ENCODE measurements around the gene COL4A5. TPM values are rescaled to one million over a fixed set of nuclear protein-coding genes. Genes with fewer than 3 reads are reported as not detected.

Gene COL4A5
- total RNA-seq, 1 experiment from 2014 or later: 138 TPM

GRCh38 chrX:108415891-108416290 lies 23.7 kb upstream of the COL4A5 start:
- no peak for DNase-seq (ENCODE audit: unreplicated experiment)
- POLR2A ChIA-PET: interaction anchor here (0.7 kb wide), 1 partner anchor 8 kb away, joined by 3 read pairs; no protein-coding TSS in a partner anchor
- peaks cover 54% of the 10 kb centered on the region for H3K27me3 Mint-ChIP-seq (ENCODE audit: insufficient read depth, unreplicated experiment)
- CTCF ChIA-PET: no interaction called here
- TF ChIP-seq CTCF (IDR thresholded peaks at IDR 0.05; ENCODE audit: unreplicated experiment): no peak
- H3K36me3 Mint-ChIP-seq (ENCODE audit: insufficient read depth, unreplicated experiment): peaks cover 21% of the 10 kb centered on the region
- intact Hi-C loops (cut with micrococcal nuclease): no loop called here
- no peak overlapping the region for H3K4me3 Mint-ChIP-seq (ENCODE audit: unreplicated experiment)
- H3K4me1 Mint-ChIP-seq (ENCODE audit: insufficient read depth, unreplicated experiment): peaks cover 6% of the 10 kb centered on the region
- H3K9me3 Mint-ChIP-seq (ENCODE audit: unreplicated experiment): no peaks in the 10 kb centered on the region
- no peak overlapping the region for H3K27ac Mint-ChIP-seq (ENCODE audit: low read depth, unreplicated experiment)
- BruUV-seq (replicated peaks): no TSS peak

GRCh38 chrX:108417257-108417656 lies 22.4 kb upstream of the COL4A5 start:
- no TSS peak for BruUV-seq (replicated peaks)
- Mint-ChIP-seq H3K4me1 (ENCODE audit: insufficient read depth, unreplicated experiment) (no peaks in the 10 kb centered on the region), H3K9me3 (ENCODE audit: unreplicated experiment) (no peaks in the 10 kb centered on the region), H3K36me3 (ENCODE audit: insufficient read depth, unreplicated experiment) (peaks cover 32% of the 10 kb centered on the region), H3K4me3 (ENCODE audit: unreplicated experiment) (no peak overlapping the region), H3K27ac (ENCODE audit: low read depth, unreplicated experiment) (no peak overlapping the region), H3K27me3 (ENCODE audit: insufficient read depth, unreplicated experiment) (peaks cover 54% of the 10 kb centered on the region)
- ChIA-PET CTCF (no interaction called here), POLR2A (interaction anchor here (1.4 kb wide), 1 partner anchor 21 kb away, joined by 3 read pairs; the partner anchor contains the start of gene COL4A6)
- intact Hi-C loops (cut with micrococcal nuclease): no loop called here
- no peak for DNase-seq (ENCODE audit: unreplicated experiment)
- TF ChIP-seq CTCF (IDR thresholded peaks at IDR 0.05; ENCODE audit: unreplicated experiment): no peak

- no peaks in the 10 kb centered on the region for H3K9me3 Mint-ChIP-seq (ENCODE audit: unreplicated experiment)
- H3K4me1 Mint-ChIP-seq (ENCODE audit: insufficient read depth, unreplicated experiment): no peaks in the 10 kb centered on the region
- no peak overlapping the region for H3K4me3 Mint-ChIP-seq (ENCODE audit: unreplicated experiment)
- intact Hi-C loops (cut with micrococcal nuclease): no loop called here
- no peak overlapping the region for H3K27ac Mint-ChIP-seq (ENCODE audit: low read depth, unreplicated experiment)
- POLR2A ChIA-PET: interaction anchor here (1.2 to 1.7 kb wide), 2 partner anchors 11 to 22 kb away, joined by 3 to 4 read pairs; no protein-coding TSS in a partner anchor
- CTCF ChIA-PET: interaction anchor here (1.3 kb wide), 1 partner anchor 195 kb away, joined by 4 read pairs; no protein-coding TSS in a partner anchor
- peaks cover 68% of the 10 kb centered on the region for H3K27me3 Mint-ChIP-seq (ENCODE audit: insufficient read depth, unreplicated experiment)
- DNase-seq (ENCODE audit: unreplicated experiment): no peak
- TF ChIP-seq CTCF (IDR thresholded peaks at IDR 0.05; ENCODE audit: unreplicated experiment): no peak
- H3K36me3 Mint-ChIP-seq (ENCODE audit: insufficient read depth, unreplicated experiment): peaks cover 35% of the 10 kb centered on the region
- BruUV-seq (replicated peaks): no TSS peak
These were observed 20.2 kb upstream of the COL4A5 start for GRCh38 chrX:108419401-108419800.

- Mint-ChIP-seq H3K36me3 (ENCODE audit: insufficient read depth, unreplicated experiment) (peaks cover 26% of the 10 kb centered on the region), H3K4me3 (ENCODE audit: unreplicated experiment) (no peak overlapping the region), H3K9me3 (ENCODE audit: unreplicated experiment) (no peaks in the 10 kb centered on the region), H3K27ac (ENCODE audit: low read depth, unreplicated experiment) (no peak overlapping the region), H3K4me1 (ENCODE audit: insufficient read depth, unreplicated experiment) (no peaks in the 10 kb centered on the region), H3K27me3 (ENCODE audit: insufficient read depth, unreplicated experiment) (peaks cover 79% of the 10 kb centered on the region)
- intact Hi-C loops (cut with micrococcal nuclease): no loop called here
- DNase-seq (ENCODE audit: unreplicated experiment): no peak
- CTCF ChIA-PET: interaction anchor here (1.7 kb wide), 1 partner anchor 196 kb away, joined by 3 read pairs; no protein-coding TSS in a partner anchor
- POLR2A ChIA-PET: interaction anchor here (0.6 to 1.7 kb wide), 7 partner anchors 9 to 106 kb away, joined by 3 to 4 read pairs (median 4); no protein-coding TSS in a partner anchor
- TF ChIP-seq CTCF (IDR thresholded peaks at IDR 0.05; ENCODE audit: unreplicated experiment): no peak
- no TSS peak for BruUV-seq (replicated peaks)
These were observed 19.2 kb upstream of the COL4A5 start for GRCh38 chrX:108420481-108420880.

Data from MCF 10A (cell line).